Tibial nerve (tissue), 4 donors: ENCODE measurements around the gene WWC1.

Source experiments
- CTCF ChIP-seq, 5 experiments: fragments of 200-600 bp in 3 of 5; fragments of 450-650 bp in 2 of 5; sonication (generic) in 3 of 5; IDR thresholded peaks; one replicate each; pipeline ENCODE4 v1.5.1; 2016 to 2019; ENCODE audit warnings: antibody characterized with exemption in 5 of 5, mild to moderate bottlenecking in 3 of 5, moderate library complexity in 2 of 5
- EP300 ChIP-seq, 2 donors: sonication (generic); formaldehyde crosslinking; IDR thresholded peaks; one replicate each; pipeline ENCODE4 v1.6.1; 2017; ENCODE audit warnings: antibody characterized with exemption in 2 of 2, mild to moderate bottlenecking in 1 of 2
- POLR2A ChIP-seq, 2 donors: fragments of 450-650 bp; IDR thresholded peaks; one replicate each; pipeline ENCODE4 v1.6.1; 2017; ENCODE audit warnings: antibody characterized with exemption in 2 of 2, mild to moderate bottlenecking in 2 of 2, moderate library complexity in 2 of 2

GRCh38 chr5:168299372-168299771, 7.9 kb downstream of the WWC1 start:
- no peak for TF ChIP-seq CTCF (IDR thresholded peaks at IDR 0.05)
- no peak for TF ChIP-seq EP300 (IDR thresholded peaks at IDR 0.05)
- TF ChIP-seq POLR2A (IDR thresholded peaks at IDR 0.05) = no peak
